K562 (cell line): ENCODE results near the gene ULBP2.

Experiments
- EZH2 ChIP-seq: IDR thresholded peaks from 2 replicates; pipeline ENCODE4 v1.6.1; 2012; ENCODE audit warnings: low read depth, mild to moderate bottlenecking, inconsistent platforms, low read length, borderline replicate concordance
- IRF2 ChIP-seq: sonication (generic); formaldehyde crosslinking; IDR thresholded peaks from 2 replicates; pipeline ENCODE4 v1.8.1; 2022; ENCODE audit warnings: mild to moderate bottlenecking, missing genetic modification reagents
- NFE2L1 ChIP-seq: fragments of 450-650 bp; IDR thresholded peaks from 2 replicates; pipeline ENCODE4 v1.6.1; 2016; ENCODE audit warnings: missing genetic modification characterization, low read depth, mild to moderate bottlenecking, missing compliant biosample characterization, moderate library complexity, borderline replicate concordance
- ZFX ChIP-seq: sonication (generic); formaldehyde crosslinking; IDR thresholded peaks from 2 replicates; pipeline ENCODE4 v1.8.0; 2022; ENCODE audit warnings: mild to moderate bottlenecking, missing genetic modification reagents, moderate library complexity
- ZHX1 ChIP-seq: fragments of 150-350 bp; conservative IDR thresholded peaks from 2 replicates; pipeline ENCODE4 v1.6.1; 2014; ENCODE audit warnings: low read length
- ZNF311 ChIP-seq: fragments of 250-450 bp; sonication (Bioruptor Pico); IDR thresholded peaks from 2 replicates; pipeline ENCODE4 v1.4.0; 2020; ENCODE audit warnings: mild to moderate bottlenecking, moderate library complexity

- TF ChIP-seq EZH2 (no peak), ZFX (CRISPR knock-in tag) (no peak), ZHX1 (no peak), ZNF311 (CRISPR knock-in tag) (no peak), IRF2 (CRISPR knock-in tag) (no peak), NFE2L1 (tag) (no peak)
Measured at GRCh38 chr6:149979293-149979692, 37.5 kb downstream of the ULBP2 start.
